Epithelial cell of umbilical artery (primary cell): Measurements from ENCODE around the gene PCDH15. TPM values are rescaled to one million over a fixed set of nuclear protein-coding genes. Genes with fewer than 3 reads are reported as not detected.

ENCODE experiments used
- total RNA-seq: library from RNA; depleted of rRNA; stranded (reverse); fragments of >200 nt; gene quantifications from 2 replicates; pipeline ENCODE4 v1.2.3, GENCODE V29; 2014

PCDH15 gene
- 0.30 TPM in 1 of 2 replicates, not detected in the other for total RNA-seq

DNA sequence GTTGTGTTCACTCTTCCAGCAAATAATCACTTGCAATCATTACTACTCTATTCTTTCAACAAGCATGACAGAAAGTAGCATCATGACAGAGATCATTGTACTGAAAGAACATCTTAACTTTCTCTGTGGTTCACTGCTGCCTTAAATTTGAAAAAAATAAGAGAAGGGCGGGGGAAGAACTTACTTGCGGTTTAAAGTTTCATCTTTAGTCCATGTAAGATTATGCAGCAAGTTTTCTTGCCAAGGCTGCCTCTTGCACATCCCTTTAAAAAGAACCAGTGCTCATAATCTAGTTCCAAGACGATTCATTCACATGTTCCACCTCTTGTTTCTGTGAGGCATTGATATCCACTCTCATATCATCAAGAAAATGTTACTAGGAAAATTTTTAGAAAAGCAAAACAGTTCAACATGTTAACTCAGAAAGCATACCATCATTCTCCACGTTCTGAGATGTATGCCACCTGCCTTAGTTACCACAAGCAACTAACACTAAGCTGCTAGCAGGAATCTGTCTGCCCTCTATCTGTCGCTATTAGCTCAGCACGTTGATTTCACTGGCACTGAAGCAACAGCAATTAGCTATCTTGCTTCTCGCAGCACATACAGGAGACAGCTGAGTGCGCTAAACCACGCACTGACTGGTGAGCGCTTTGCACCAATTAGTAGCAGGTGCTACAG is at the start of gene PCDH15:
Gene PCDH15 (minus strand): TSS at position 491 of the 681 bp plus-strand sequence. CDS start 136,969 bp downstream, outside the sequence.

